Colonic mucosa (tissue), 4 donors: ENCODE measurements around the gene OR13C2. TPM values are rescaled to one million over a fixed set of nuclear protein-coding genes. Genes with fewer than 3 reads are reported as not detected.

Experiments
- DNase-seq: peaks from one replicate; pipeline ENCODE4 v3.0.0-alpha.2; 2020
- H3K27ac ChIP-seq: fragments of 200-600 bp; one replicate; pipeline ENCODE4 v1.8.0; 2021
- H3K27me3 ChIP-seq: fragments of 200-600 bp; one replicate; pipeline ENCODE4 v1.8.0; 2021
- H3K36me3 ChIP-seq: fragments of 200-600 bp; one replicate; pipeline ENCODE4 v1.8.0; 2021
- H3K4me1 ChIP-seq: fragments of 200-600 bp; one replicate; pipeline ENCODE4 v1.8.0; 2021; ENCODE audit warnings: mild to moderate bottlenecking
- H3K4me3 ChIP-seq: fragments of 200-600 bp; one replicate; pipeline ENCODE4 v1.8.0; 2021
- H3K9ac ChIP-seq, 2 donors: one replicate each; pipeline ENCODE4 v1.7.0; 2013; ENCODE audit warnings: control low read depth in 2 of 2, low read depth in 2 of 2, low read length in 2 of 2
- H3K9me3 ChIP-seq: fragments of 200-600 bp; one replicate; pipeline ENCODE4 v1.8.0; 2021
- CTCF ChIP-seq: fragments of 200-600 bp; IDR thresholded peaks from one replicate; pipeline ENCODE4 v1.8.0; 2022; ENCODE audit warnings: antibody characterized with exemption, mild to moderate bottlenecking
- intact Hi-C: fragments of 100-400 bp; cut with DNase I; formaldehyde crosslinking; loops from one replicate; pipeline ENCODE4 v1.14.1; 2022
- total RNA-seq, 2 donors: library from RNA; stranded (reverse); fragmentation: NEBNext Ultra II Directional in 1 of 2; extraction: Animal tissue kit (Norgen Biotek cat#: 25700) in 1 of 2; gene quantifications; one replicate each; pipeline ENCODE4 v1.2.1, GENCODE V29; 2021
- donor health status: healthy.
- donor health status: DM: no; HTN: no; CAD: no.
- donor health status: DM: no; HTN: no; CAD: no.

Gene OR13C2
- total RNA-seq, 2 donors from 2014 or later = not detected

DNA sequence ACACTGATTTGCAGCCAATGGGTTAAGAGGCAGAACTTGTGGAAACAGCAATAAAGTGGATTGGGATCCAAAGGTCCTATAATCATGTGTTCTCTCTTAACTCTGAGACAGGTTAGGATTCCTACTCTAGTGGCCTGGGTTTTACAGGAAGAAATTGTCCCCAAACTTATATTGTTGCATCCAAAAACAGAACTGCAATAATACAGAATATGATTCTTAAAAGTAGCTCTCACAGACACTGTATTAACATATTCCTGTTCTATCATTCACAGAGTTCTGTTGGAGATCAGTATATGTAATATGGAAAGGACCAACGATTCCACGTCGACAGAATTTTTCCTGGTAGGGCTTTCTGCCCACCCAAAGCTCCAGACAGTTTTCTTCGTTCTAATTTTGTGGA is 36.6 kb downstream of the OR13C2 start, which contains the start of gene OR13C8:
Gene OR13C8 (plus strand): TSS at position 301 of the 400 bp plus-strand sequence. CDS start 0 bp downstream, at position 301.
- H3K4me3 ChIP-seq = no peak within 1 kb of the TSS
- no peak for DNase-seq
- no peak within 1 kb of the TSS for H3K9ac ChIP-seq
- TF ChIP-seq CTCF = no peak
- no peaks in the 10 kb centered on the region for H3K27me3 ChIP-seq
- H3K27ac ChIP-seq = no peak within 1 kb of the TSS
- intact Hi-C loops = no loop called here
- H3K36me3 ChIP-seq = no peaks in the 10 kb centered on the region
- H3K4me1 ChIP-seq = no peaks in the 10 kb centered on the region
- H3K9me3 ChIP-seq = no peaks in the 10 kb centered on the region

GRCh38 chr9:104564358-104564757 is 41.1 kb downstream of the OR13C2 start:
- Histone ChIP-seq H3K27ac (no peak overlapping the region), H3K36me3 (no peaks in the 10 kb centered on the region), H3K9me3 (no peaks in the 10 kb centered on the region), H3K27me3 (no peaks in the 10 kb centered on the region), H3K9ac (no peak overlapping the region), H3K4me1 (no peaks in the 10 kb centered on the region), H3K4me3 (no peak overlapping the region)
- intact Hi-C loops = no loop called here
- TF ChIP-seq CTCF = no peak
- no peak for DNase-seq

- intact Hi-C loops = no loop called here
- no peak overlapping the region for H3K9ac ChIP-seq
- no peaks in the 10 kb centered on the region for H3K9me3 ChIP-seq
- no peaks in the 10 kb centered on the region for H3K27me3 ChIP-seq
- DNase-seq = no peak
- no peak for TF ChIP-seq CTCF
- no peak overlapping the region for H3K27ac ChIP-seq
- H3K36me3 ChIP-seq = no peaks in the 10 kb centered on the region
- H3K4me1 ChIP-seq = no peaks in the 10 kb centered on the region
- H3K4me3 ChIP-seq = no peak overlapping the region
These were observed 48.4 kb downstream of the OR13C2 start for GRCh38 chr9:104556830-104557634.

- H3K4me1 ChIP-seq = no peaks in the 10 kb centered on the region
- intact Hi-C loops = no loop called here
- no peak overlapping the region for H3K9ac ChIP-seq
- no peaks in the 10 kb centered on the region for H3K27me3 ChIP-seq
- H3K36me3 ChIP-seq = no peaks in the 10 kb centered on the region
- no peak overlapping the region for H3K4me3 ChIP-seq
- no peak overlapping the region for H3K27ac ChIP-seq
- TF ChIP-seq CTCF = no peak
- DNase-seq = no peak
- no peaks in the 10 kb centered on the region for H3K9me3 ChIP-seq
These were observed 49.9 kb downstream of the OR13C2 start for GRCh38 chr9:104555521-104555920.

Other genes starting within 250 kb of the OR13C2 start
- gene OR13F1, start 101.4 kb downstream of the OR13C2 start, total RNA-seq = not detected
- not detected for gene OR13C4, start 78.4 kb downstream of the OR13C2 start, total RNA-seq
- not detected for gene OR13C3, start 68.8 kb downstream of the OR13C2 start, total RNA-seq
- not detected for gene OR13C8, start 36.5 kb downstream of the OR13C2 start, total RNA-seq
- not detected for gene OR13C5, start 6.2 kb downstream of the OR13C2 start, total RNA-seq
- not detected for gene OR13C9, start 12.6 kb upstream of the OR13C2 start, total RNA-seq
- not detected for gene OR13D1, start 88.9 kb upstream of the OR13C2 start, total RNA-seq
- gene NIPSNAP3A, start 142.1 kb upstream of the OR13C2 start, total RNA-seq = 10 to 100 TPM; 25.4 to 49.6 TPM
- 1 to 10 TPM in 1 of 2 donors, under 1 TPM in 1; 0.69 to 1.0 TPM for gene NIPSNAP3B, start 158.5 kb upstream of the OR13C2 start, total RNA-seq